Measurements from ENCODE around the gene MYO1G.

DNA sequence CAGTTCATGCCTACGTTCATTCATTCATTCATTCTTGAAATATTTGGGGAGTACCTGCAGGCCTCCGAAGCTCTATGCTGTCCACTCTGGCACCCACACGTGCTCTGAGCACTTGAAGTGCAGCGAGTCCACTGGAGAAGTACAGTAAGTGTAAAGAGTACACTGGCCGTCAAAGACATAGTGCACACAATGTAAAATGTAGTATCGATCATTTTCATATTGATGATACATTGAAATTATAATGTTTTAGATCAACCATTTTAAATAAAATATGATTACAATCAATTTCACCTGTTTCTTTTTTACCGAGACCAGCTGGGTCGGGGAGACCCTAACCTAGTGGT is 56.5 kb downstream of the MYO1G start:
- TF ChIP-seq POLR2A (IDR thresholded peaks at IDR 0.05) (no peak), EP300 (IDR thresholded peaks at IDR 0.05) (no peak)
- TF ChIP-seq, protein P1, sequence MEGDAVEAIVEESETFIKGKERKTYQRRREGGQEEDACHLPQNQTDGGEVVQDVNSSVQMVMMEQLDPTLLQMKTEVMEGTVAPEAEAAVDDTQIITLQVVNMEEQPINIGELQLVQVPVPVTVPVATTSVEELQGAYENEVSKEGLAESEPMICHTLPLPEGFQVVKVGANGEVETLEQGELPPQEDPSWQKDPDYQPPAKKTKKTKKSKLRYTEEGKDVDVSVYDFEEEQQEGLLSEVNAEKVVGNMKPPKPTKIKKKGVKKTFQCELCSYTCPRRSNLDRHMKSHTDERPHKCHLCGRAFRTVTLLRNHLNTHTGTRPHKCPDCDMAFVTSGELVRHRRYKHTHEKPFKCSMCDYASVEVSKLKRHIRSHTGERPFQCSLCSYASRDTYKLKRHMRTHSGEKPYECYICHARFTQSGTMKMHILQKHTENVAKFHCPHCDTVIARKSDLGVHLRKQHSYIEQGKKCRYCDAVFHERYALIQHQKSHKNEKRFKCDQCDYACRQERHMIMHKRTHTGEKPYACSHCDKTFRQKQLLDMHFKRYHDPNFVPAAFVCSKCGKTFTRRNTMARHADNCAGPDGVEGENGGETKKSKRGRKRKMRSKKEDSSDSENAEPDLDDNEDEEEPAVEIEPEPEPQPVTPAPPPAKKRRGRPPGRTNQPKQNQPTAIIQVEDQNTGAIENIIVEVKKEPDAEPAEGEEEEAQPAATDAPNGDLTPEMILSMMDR (IDR thresholded peaks at IDR 0.05) = no peak

All from ovary (tissue), 3 donors.